Skeletal muscle tissue (tissue), 4 donors: ENCODE measurements around the gene SLC24A3. TPM values are rescaled to one million over a fixed set of nuclear protein-coding genes. Genes with fewer than 3 reads are reported as not detected.

Experiments
- H3K27ac ChIP-seq: one replicate; pipeline ENCODE4 v1.7.0; 2013; ENCODE audit warnings: mild to moderate bottlenecking, low read depth, low read length, inconsistent platforms
- H3K27me3 ChIP-seq, 3 donors: one replicate each; pipeline ENCODE4 v1.7.0; 2013; ENCODE audit warnings: low read length in 3 of 3; ENCODE audit not compliant: control insufficient read depth in 3 of 3, insufficient read depth in 3 of 3
- H3K36me3 ChIP-seq, 3 donors: one replicate each; pipeline ENCODE4 v1.7.0; 2013; ENCODE audit warnings: low read length in 3 of 3; ENCODE audit not compliant: control insufficient read depth in 3 of 3, insufficient read depth in 3 of 3
- H3K4me1 ChIP-seq, 3 donors: one replicate each; pipeline ENCODE4 v1.7.0; 2013; ENCODE audit warnings: low read length in 3 of 3, mild to moderate bottlenecking in 3 of 3; ENCODE audit not compliant: control insufficient read depth in 3 of 3, insufficient read depth in 3 of 3
- H3K4me3 ChIP-seq, 3 donors: one replicate each; pipeline ENCODE4 v1.7.0; 2013; ENCODE audit warnings: low read length in 3 of 3
- H3K9ac ChIP-seq, 3 donors: one replicate each; pipeline ENCODE4 v1.7.0; 2013; ENCODE audit warnings: low read length in 3 of 3, mild to moderate bottlenecking in 3 of 3, moderate library complexity in 2 of 3, low read depth in 1 of 3
- H3K9me3 ChIP-seq, 3 donors: one replicate each; pipeline ENCODE4 v1.7.0; 2013; ENCODE audit warnings: low read length in 3 of 3; ENCODE audit not compliant: control insufficient read depth in 3 of 3
- total RNA-seq: library from RNA; depleted of rRNA; stranded (reverse); fragments of >200 nt; gene quantifications from one replicate; pipeline ENCODE4 v1.2.3, GENCODE V29; 2014
- donor health status: Osteomylitis.

The SLC24A3 gene
- total RNA-seq, 1 donor from 2014 or later, result 15.7 TPM

GRCh38 chr20:19757487-19758132, 545.2 kb downstream of the SLC24A3 start:
- Histone ChIP-seq H3K4me1 (peaks cover 35 to 36% (median 36%) of the 10 kb centered on the region in 3 donors), H3K9ac (peak overlapping the region; percentile 91 to 99 (median 96))

GRCh38 chr20:19758133-19758500, 545.7 kb downstream of the SLC24A3 start, which contains the start of gene RIN2:
Gene RIN2, plus strand, starts transcription at chr20:19758258. Its CDS starts 131,344 bp downstream, at chr20:19889602.
- H3K4me3 ChIP-seq, result peak within 1 kb of the TSS; percentile 80 to 97 (median 96)
- H3K4me1 ChIP-seq, result peaks cover 35 to 36% (median 36%) of the 10 kb centered on the region in 3 donors
- H3K27me3 ChIP-seq, result no peaks in the 10 kb centered on the region
- H3K27ac ChIP-seq, result peak within 1 kb of the TSS; percentile 96
- H3K36me3 ChIP-seq, result no peaks in the 10 kb centered on the region
- peak within 1 kb of the TSS; percentile 91 to 99 (median 96) for H3K9ac ChIP-seq
- no peaks in the 10 kb centered on the region for H3K9me3 ChIP-seq

More at GRCh38 chr20:19757487-19758132, 545.2 kb downstream of the SLC24A3 start:
- H3K27ac ChIP-seq, result peak overlapping the region; percentile 96
- H3K27me3 ChIP-seq, result no peaks in the 10 kb centered on the region
- peak overlapping the region; percentile 80 to 97 (median 96) for H3K4me3 ChIP-seq
- no peaks in the 10 kb centered on the region for H3K36me3 ChIP-seq
- H3K9me3 ChIP-seq, result no peaks in the 10 kb centered on the region

- Histone ChIP-seq H3K36me3 (no peaks in the 10 kb centered on the region), H3K9ac (peak overlapping the region; percentile 91 to 99 (median 96)), H3K4me3 (peak overlapping the region; percentile 80 to 97 (median 96)), H3K27ac (peak overlapping the region; percentile 96), H3K4me1 (peaks cover 35 to 36% (median 36%) of the 10 kb centered on the region in 3 donors), H3K27me3 (no peaks in the 10 kb centered on the region), H3K9me3 (no peaks in the 10 kb centered on the region)
Measured at GRCh38 chr20:19758501-19759331, 546.3 kb downstream of the SLC24A3 start.

- H3K4me1 ChIP-seq, result peaks cover 35 to 36% (median 36%) of the 10 kb centered on the region in 3 donors
- no peaks in the 10 kb centered on the region for H3K9me3 ChIP-seq
- H3K27ac ChIP-seq, result peak overlapping the region; percentile 96
- H3K27me3 ChIP-seq, result no peaks in the 10 kb centered on the region
- H3K36me3 ChIP-seq, result no peaks in the 10 kb centered on the region
- no peak overlapping the region for H3K9ac ChIP-seq
- H3K4me3 ChIP-seq, result peak overlapping the region in 2 of 3 donors; percentile 7 to 17
Measured at GRCh38 chr20:19760371-19760721, 547.9 kb downstream of the SLC24A3 start.

GRCh38 chr20:19761326-19761725, 548.9 kb downstream of the SLC24A3 start:
- H3K9ac ChIP-seq, result no peak overlapping the region
- H3K27ac ChIP-seq, result no peak overlapping the region
- H3K9me3 ChIP-seq, result no peaks in the 10 kb centered on the region
- no peaks in the 10 kb centered on the region for H3K36me3 ChIP-seq
- no peaks in the 10 kb centered on the region for H3K27me3 ChIP-seq
- no peak overlapping the region for H3K4me3 ChIP-seq
- H3K4me1 ChIP-seq, result peaks cover 35 to 36% (median 36%) of the 10 kb centered on the region in 3 donors

- peaks cover 32 to 34% (median 33%) of the 10 kb centered on the region in 3 donors for H3K4me1 ChIP-seq
- no peaks in the 10 kb centered on the region for H3K36me3 ChIP-seq
- H3K4me3 ChIP-seq, result no peak overlapping the region
- H3K9ac ChIP-seq, result no peak overlapping the region
- no peaks in the 10 kb centered on the region for H3K27me3 ChIP-seq
- H3K9me3 ChIP-seq, result no peaks in the 10 kb centered on the region
- H3K27ac ChIP-seq, result no peak overlapping the region
Measured at GRCh38 chr20:19761841-19762240, 549.4 kb downstream of the SLC24A3 start.

GRCh38 chr20:19764207-19764606, 551.8 kb downstream of the SLC24A3 start:
- Histone ChIP-seq H3K36me3 (no peaks in the 10 kb centered on the region), H3K27me3 (no peaks in the 10 kb centered on the region), H3K27ac (no peak overlapping the region), H3K4me3 (no peak overlapping the region), H3K4me1 (peaks cover 27 to 41% (median 31%) of the 10 kb centered on the region in 3 donors), H3K9me3 (no peaks in the 10 kb centered on the region), H3K9ac (no peak overlapping the region)

GRCh38 chr20:19765266-19765665, 552.8 kb downstream of the SLC24A3 start:
- Histone ChIP-seq H3K9ac (no peak overlapping the region), H3K4me1 (peaks cover 21 to 37% (median 24%) of the 10 kb centered on the region in 3 donors), H3K27ac (no peak overlapping the region), H3K9me3 (no peaks in the 10 kb centered on the region), H3K27me3 (no peaks in the 10 kb centered on the region), H3K36me3 (no peaks in the 10 kb centered on the region), H3K4me3 (no peak overlapping the region)

- H3K36me3 ChIP-seq, result no peaks in the 10 kb centered on the region
- no peak overlapping the region for H3K27ac ChIP-seq
- no peaks in the 10 kb centered on the region for H3K9me3 ChIP-seq
- H3K4me3 ChIP-seq, result no peak overlapping the region
- no peak overlapping the region for H3K9ac ChIP-seq
- H3K27me3 ChIP-seq, result no peaks in the 10 kb centered on the region
- peaks cover 15 to 34% (median 17%) of the 10 kb centered on the region in 3 donors for H3K4me1 ChIP-seq
Measured at GRCh38 chr20:19765913-19766312, 553.5 kb downstream of the SLC24A3 start.

GRCh38 chr20:19767070-19767469, 554.6 kb downstream of the SLC24A3 start:
- Histone ChIP-seq H3K27ac (no peak overlapping the region), H3K9me3 (no peaks in the 10 kb centered on the region), H3K36me3 (no peaks in the 10 kb centered on the region), H3K4me1 (peaks cover 10 to 27% (median 11%) of the 10 kb centered on the region in 3 donors), H3K9ac (no peak overlapping the region), H3K27me3 (no peaks in the 10 kb centered on the region), H3K4me3 (no peak overlapping the region)
